Left lung (tissue), 10 donors: ENCODE results near the gene CASTOR1. TPM values are rescaled to one million over a fixed set of nuclear protein-coding genes. Genes with fewer than 3 reads are reported as not detected.

Experiments used
- ATAC-seq: fragments of 200-7000 bp; cut with Tn5 transposase; one replicate; pipeline ENCODE4 v1.9.1; 2020; ENCODE audit warnings: moderate library complexity
- DNase-seq, 4 donors: peaks; one replicate each; pipeline ENCODE4 v3.0.0-alpha.2; 2013 to 2020
- H3K27ac ChIP-seq, 2 donors: fragments of 200-600 bp; sonication (generic) in 1 of 2; one replicate each; pipeline versions ENCODE4 v1.5.0 to v1.8.0; 2020 to 2021
- H3K27me3 ChIP-seq, 2 donors: fragments of 200-600 bp; sonication (generic) in 1 of 2; one replicate each; pipeline versions ENCODE4 v1.5.0 to v1.8.0; 2020 to 2021
- H3K36me3 ChIP-seq, 2 donors: fragments of 200-600 bp; sonication (generic) in 1 of 2; one replicate each; pipeline versions ENCODE4 v1.5.0 to v1.8.0; 2020 to 2021
- H3K4me1 ChIP-seq, 2 donors: fragments of 200-600 bp; one replicate each; pipeline ENCODE4 v1.8.0; 2021
- H3K4me3 ChIP-seq, 2 donors: fragments of 200-600 bp; sonication (generic) in 1 of 2; one replicate each; pipeline versions ENCODE4 v1.5.0 to v1.8.0; 2020 to 2021; ENCODE audit warnings: mild to moderate bottlenecking in 1 of 2
- H3K9me3 ChIP-seq, 2 donors: fragments of 200-600 bp; sonication (generic) in 1 of 2; one replicate each; pipeline versions ENCODE4 v1.5.0 to v1.8.0; 2020 to 2021
- intact Hi-C, 2 donors: fragments of 100-400 bp; cut with DNase I; formaldehyde crosslinking; loops; one replicate each; pipeline versions ENCODE4 v1.11.2 to v1.14.2; 2022
- polyA plus RNA-seq, 6 donors: library from polyadenylated mRNA; unstranded; fragments of 120-200 nt; gene quantifications; one replicate each; pipeline ENCODE4 v1.2.1, GENCODE V29; 2013; ENCODE audit not compliant: insufficient read length in 6 of 6
- total RNA-seq, 2 donors: library from RNA; stranded (reverse); fragmentation: NEBNext Ultra II Directional; extraction: Animal tissue kit (Norgen Biotek cat#: 25700); gene quantifications; one replicate each; pipeline ENCODE4 v1.2.1, GENCODE V29; 2021
- TF ChIP-seq, protein P1 (sequence below), 2 donors: fragments of 200-600 bp; sonication (generic) in 1 of 2; IDR thresholded peaks; one replicate each; pipeline versions ENCODE4 v1.5.0 to v1.8.0; 2021; ENCODE audit warnings: antibody characterized with exemption in 2 of 2
- donor health status: DM: no; HTN: yes; CAD: no.
- donor health status: DM: no; HTN: no; CAD: no.

Gene CASTOR1
- total and polyA plus RNA-seq, 8 donors, result 10.7 to 16.7 (median 14.4) TPM

DNA sequence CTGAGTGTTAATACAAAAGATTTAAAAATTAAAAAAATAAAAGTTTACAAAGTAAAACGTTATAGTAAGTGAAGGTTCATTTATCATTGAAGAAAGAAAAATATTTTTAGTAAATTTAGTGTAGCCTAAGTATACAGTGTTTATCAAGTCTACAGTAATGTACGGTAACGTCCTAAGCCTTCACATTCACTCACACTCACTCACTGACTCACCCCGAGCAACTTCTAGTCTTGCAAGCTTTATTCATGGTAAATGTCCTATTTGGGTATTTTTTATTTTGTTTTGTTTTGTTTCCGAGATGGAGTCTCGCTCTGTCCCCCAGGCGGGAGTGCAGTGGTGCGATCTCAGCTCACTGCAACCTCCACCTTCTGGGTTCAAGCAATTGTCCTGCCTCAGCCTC is 8.8 kb downstream of the CASTOR1 start:
- DNase-seq, result no peak
- intact Hi-C loops, result loop anchor here in 1 of 2 donors (10.0 kb wide), 1 partner anchor 104 kb away; the partner anchor contains the start of gene RNF215
- H3K27me3 ChIP-seq, result no peaks in the 10 kb centered on the region

DNA sequence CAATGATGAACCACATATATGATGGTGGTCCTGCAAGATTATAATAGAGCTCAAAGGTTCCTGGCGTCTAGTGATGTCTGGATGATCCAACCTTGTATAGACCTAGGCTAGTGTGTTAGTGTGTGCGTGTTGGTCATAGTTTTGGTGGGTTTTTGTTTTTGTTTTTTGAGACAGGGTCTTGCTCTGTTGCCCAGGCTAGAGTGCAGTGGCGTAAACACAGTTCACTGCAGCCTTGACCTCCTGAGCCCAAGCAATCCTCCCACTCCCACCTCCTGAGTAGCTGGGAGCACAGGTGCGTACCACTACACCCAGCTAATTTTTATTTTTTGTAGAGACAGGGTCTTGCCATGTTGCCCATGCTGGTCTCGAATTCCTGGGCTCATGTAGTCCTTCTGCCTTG is 9.4 kb downstream of the CASTOR1 start:
- Histone ChIP-seq H3K9me3 (no peaks in the 10 kb centered on the region), H3K4me1 (peaks cover 8 to 70% of the 10 kb centered on the region in 2 donors), H3K36me3 (peaks cover 0 to 4% of the 10 kb centered on the region in 2 donors), H3K27ac (no peak overlapping the region), H3K4me3 (no peak overlapping the region), H3K27me3 (no peaks in the 10 kb centered on the region)
- no peak for DNase-seq
- no peak for ATAC-seq
- TF ChIP-seq, protein P1, sequence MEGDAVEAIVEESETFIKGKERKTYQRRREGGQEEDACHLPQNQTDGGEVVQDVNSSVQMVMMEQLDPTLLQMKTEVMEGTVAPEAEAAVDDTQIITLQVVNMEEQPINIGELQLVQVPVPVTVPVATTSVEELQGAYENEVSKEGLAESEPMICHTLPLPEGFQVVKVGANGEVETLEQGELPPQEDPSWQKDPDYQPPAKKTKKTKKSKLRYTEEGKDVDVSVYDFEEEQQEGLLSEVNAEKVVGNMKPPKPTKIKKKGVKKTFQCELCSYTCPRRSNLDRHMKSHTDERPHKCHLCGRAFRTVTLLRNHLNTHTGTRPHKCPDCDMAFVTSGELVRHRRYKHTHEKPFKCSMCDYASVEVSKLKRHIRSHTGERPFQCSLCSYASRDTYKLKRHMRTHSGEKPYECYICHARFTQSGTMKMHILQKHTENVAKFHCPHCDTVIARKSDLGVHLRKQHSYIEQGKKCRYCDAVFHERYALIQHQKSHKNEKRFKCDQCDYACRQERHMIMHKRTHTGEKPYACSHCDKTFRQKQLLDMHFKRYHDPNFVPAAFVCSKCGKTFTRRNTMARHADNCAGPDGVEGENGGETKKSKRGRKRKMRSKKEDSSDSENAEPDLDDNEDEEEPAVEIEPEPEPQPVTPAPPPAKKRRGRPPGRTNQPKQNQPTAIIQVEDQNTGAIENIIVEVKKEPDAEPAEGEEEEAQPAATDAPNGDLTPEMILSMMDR (IDR thresholded peaks at IDR 0.05), result no peak
- intact Hi-C loops, result loop anchor here in 1 of 2 donors (10.0 kb wide), 1 partner anchor 105 kb away; the partner anchor contains the start of gene RNF215

More for the DNA sequence above, 8.8 kb downstream of the CASTOR1 start:
- Histone ChIP-seq H3K4me1 (peaks cover 8 to 66% of the 10 kb centered on the region in 2 donors), H3K36me3 (peaks cover 0 to 10% of the 10 kb centered on the region in 2 donors), H3K4me3 (no peak overlapping the region), H3K27ac (no peak overlapping the region), H3K9me3 (no peaks in the 10 kb centered on the region)
- TF ChIP-seq, protein P1 (IDR thresholded peaks at IDR 0.05), result no peak
- no peak for ATAC-seq

DNA sequence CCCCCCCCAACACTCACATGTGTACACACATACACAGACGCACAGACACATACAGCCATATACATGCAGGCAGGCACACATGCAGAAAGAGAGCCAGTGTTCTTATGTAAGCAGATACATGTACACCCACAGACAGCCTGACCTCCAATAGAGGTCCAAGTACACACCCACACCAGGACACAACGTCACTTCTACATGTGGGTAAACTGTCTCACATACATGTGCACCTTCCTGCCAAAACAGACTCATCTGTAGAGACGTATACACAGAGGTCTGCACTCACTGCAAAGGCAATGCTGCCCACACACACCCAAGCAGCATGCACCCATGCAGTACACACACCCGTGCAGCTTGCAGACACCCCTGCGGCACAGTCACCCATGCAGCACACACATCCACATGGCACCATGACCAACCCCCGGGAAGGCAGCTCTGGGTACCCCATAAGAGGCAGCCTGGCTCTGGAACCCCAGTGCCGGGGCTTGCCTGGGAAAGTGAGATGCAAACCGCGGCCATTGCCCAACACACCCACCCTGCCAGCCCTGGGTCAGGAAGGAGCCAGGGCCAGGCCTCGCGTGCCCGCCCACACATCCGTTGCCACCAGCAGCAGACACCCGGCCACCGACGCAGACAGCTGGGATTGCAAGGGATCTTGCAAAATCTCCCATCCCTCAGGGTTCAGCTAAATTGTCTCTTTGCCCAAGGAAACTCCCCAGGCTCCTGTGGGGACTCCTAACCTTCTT is 10.1 kb downstream of the CASTOR1 start:
- peak in 2 of 4 donors; percentile 88 to 94 for DNase-seq
- Histone ChIP-seq H3K27me3 (no peaks in the 10 kb centered on the region), H3K4me1 (peaks cover 8 to 70% of the 10 kb centered on the region in 2 donors), H3K27ac (peak overlapping the region in 1 of 2 donors; percentile 13), H3K36me3 (peaks cover 0 to 2% of the 10 kb centered on the region in 2 donors), H3K9me3 (no peaks in the 10 kb centered on the region), H3K4me3 (no peak overlapping the region)
- TF ChIP-seq, protein P1 (IDR thresholded peaks at IDR 0.05), result no peak
- ATAC-seq, result peak; percentile 63
- intact Hi-C loops, result no loop called here

DNA sequence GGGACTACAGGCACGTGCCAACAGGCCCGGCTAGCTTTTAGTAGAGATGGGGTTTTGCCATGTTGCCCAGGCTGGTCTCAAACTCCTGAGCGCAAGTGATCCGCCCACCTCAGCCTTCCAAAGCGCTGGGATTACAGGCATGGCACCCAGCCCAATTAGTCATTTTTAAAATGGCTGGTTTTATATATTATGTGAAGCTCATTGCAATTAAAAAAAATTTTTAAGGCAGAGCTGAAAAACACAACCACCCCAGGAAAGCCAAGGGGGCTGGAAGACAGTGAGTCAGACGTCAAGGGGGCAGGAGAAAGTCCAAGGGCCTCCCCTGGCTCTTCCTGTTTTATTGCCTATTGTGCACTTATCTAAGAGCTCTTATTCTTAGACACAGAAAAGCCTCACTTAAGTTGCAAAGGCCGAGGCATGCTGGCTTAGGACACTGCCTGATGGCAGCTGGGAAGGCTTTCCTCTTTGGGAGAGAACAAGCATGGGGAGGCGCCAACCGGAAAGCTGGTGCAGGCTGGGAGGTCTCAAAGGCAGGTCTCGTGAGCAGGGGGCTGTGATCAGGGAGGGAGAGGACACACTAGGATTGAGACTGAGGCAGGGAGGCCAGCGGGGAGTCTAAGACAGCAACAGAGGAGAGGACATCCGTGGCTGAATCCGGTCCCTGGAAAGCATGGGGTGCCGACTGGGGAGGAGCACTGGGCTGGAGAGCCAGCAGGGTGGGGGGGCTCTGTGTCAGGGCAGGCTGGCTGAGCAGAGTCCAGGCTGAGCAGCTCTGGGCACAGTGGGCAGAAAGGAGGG is 11.6 kb downstream of the CASTOR1 start:
- peak; percentile 60 for ATAC-seq
- TF ChIP-seq, protein P1 (IDR thresholded peaks at IDR 0.05), result no peak
- Histone ChIP-seq H3K27ac (peak overlapping the region; percentile 35 to 69), H3K4me3 (no peak overlapping the region), H3K9me3 (no peaks in the 10 kb centered on the region), H3K4me1 (peaks cover 8 to 74% of the 10 kb centered on the region in 2 donors), H3K27me3 (no peaks in the 10 kb centered on the region), H3K36me3 (no peaks in the 10 kb centered on the region)
- DNase-seq, result peak in 1 of 4 donors; percentile 67
- intact Hi-C loops, result no loop called here

DNA sequence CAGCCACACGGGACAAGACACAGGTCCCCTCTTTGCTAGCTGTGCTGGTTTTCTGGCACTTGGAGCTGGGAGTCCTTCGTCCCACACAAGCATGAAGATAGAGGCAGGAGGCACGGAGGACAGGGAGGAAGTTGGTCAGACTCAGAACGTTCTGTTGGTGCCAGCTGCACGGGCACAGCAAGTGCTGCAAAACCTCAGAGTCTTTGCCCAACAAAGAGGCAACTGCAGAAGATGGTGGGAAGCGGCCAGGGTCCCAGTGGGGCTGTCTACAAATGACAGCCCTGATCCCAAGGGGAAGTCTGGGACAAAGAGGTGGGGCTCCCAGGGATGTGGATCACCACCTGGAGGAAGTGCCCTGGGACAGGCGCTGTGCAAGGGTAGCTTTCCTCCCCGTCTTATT is 13.3 kb downstream of the CASTOR1 start:
- no peaks in the 10 kb centered on the region for H3K9me3 ChIP-seq
- H3K27ac ChIP-seq, result peak overlapping the region in 1 of 2 donors; percentile 28
- H3K4me1 ChIP-seq, result peaks cover 8 to 79% of the 10 kb centered on the region in 2 donors
- TF ChIP-seq, protein P1 (IDR thresholded peaks at IDR 0.05), result no peak
- no peaks in the 10 kb centered on the region for H3K36me3 ChIP-seq
- DNase-seq (no peak), ATAC-seq (no peak)
- intact Hi-C loops, result no loop called here
- H3K4me3 ChIP-seq, result no peak overlapping the region
- H3K27me3 ChIP-seq, result no peaks in the 10 kb centered on the region
